ENCODE data around the gene VPS8. TPM values are rescaled to one million over a fixed set of nuclear protein-coding genes. Genes with fewer than 3 reads are reported as not detected.

The VPS8 gene
- total RNA-seq, 4 donors from 2014 or later: 76.5 to 281 (median 163) TPM

- no peak for DNase-seq
- Histone ChIP-seq H3K9me3 (no peaks in the 10 kb centered on the region), H3K27me3 (no peaks in the 10 kb centered on the region), H3K4me1 (no peaks in the 10 kb centered on the region), H3K36me3 (no peaks in the 10 kb centered on the region), H3K4me3 (no peak overlapping the region), H3K27ac (no peak overlapping the region)
- intact Hi-C loops (cut with DNase I; ENCODE audit: low total_unique reads): no loop called here
- TF ChIP-seq, protein P1, sequence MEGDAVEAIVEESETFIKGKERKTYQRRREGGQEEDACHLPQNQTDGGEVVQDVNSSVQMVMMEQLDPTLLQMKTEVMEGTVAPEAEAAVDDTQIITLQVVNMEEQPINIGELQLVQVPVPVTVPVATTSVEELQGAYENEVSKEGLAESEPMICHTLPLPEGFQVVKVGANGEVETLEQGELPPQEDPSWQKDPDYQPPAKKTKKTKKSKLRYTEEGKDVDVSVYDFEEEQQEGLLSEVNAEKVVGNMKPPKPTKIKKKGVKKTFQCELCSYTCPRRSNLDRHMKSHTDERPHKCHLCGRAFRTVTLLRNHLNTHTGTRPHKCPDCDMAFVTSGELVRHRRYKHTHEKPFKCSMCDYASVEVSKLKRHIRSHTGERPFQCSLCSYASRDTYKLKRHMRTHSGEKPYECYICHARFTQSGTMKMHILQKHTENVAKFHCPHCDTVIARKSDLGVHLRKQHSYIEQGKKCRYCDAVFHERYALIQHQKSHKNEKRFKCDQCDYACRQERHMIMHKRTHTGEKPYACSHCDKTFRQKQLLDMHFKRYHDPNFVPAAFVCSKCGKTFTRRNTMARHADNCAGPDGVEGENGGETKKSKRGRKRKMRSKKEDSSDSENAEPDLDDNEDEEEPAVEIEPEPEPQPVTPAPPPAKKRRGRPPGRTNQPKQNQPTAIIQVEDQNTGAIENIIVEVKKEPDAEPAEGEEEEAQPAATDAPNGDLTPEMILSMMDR (IDR thresholded peaks at IDR 0.05): no peak
- TF ChIP-seq POLR2A (IDR thresholded peaks at IDR 0.05): no peak
Measured at GRCh38 chr3:184836090-184836822, 24.3 kb downstream of the VPS8 start.

GRCh38 chr3:184842433-184842832 lies 30.5 kb downstream of the VPS8 start:
- Histone ChIP-seq H3K27ac (no peak overlapping the region), H3K4me1 (no peaks in the 10 kb centered on the region), H3K4me3 (no peak overlapping the region), H3K36me3 (no peaks in the 10 kb centered on the region), H3K27me3 (no peaks in the 10 kb centered on the region), H3K9me3 (no peaks in the 10 kb centered on the region)
- intact Hi-C loops (cut with DNase I; ENCODE audit: low total_unique reads): no loop called here
- TF ChIP-seq POLR2A (IDR thresholded peaks at IDR 0.05): no peak
- TF ChIP-seq, protein P1 (IDR thresholded peaks at IDR 0.05): no peak
- no peak for DNase-seq

DNA sequence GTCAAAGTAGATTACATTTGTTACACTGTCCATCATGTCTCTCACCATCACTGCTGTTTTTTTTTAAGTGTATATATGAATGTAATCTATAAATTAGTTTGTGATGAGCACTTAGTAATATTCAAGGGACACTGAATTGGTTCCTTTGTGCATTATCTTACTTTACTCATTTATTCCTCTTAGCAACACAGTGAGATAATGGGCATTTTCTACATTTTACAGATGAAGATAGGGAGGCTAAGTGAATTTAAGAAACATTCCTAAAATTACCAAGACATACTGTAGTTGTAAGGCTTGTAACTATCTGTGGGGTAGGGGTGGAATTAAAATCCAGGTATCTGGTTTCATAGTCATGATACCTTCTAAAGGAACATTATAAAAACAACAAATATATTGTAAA lies 33.9 kb downstream of the VPS8 start:
- intact Hi-C loops (cut with DNase I; ENCODE audit: low total_unique reads): no loop called here
- TF ChIP-seq, protein P1 (IDR thresholded peaks at IDR 0.05): no peak
- no peak for TF ChIP-seq POLR2A (IDR thresholded peaks at IDR 0.05)
- Histone ChIP-seq H3K4me1 (no peaks in the 10 kb centered on the region), H3K27ac (no peak overlapping the region), H3K4me3 (no peak overlapping the region), H3K9me3 (no peaks in the 10 kb centered on the region), H3K27me3 (no peaks in the 10 kb centered on the region), H3K36me3 (no peaks in the 10 kb centered on the region)
- DNase-seq: no peak

DNA sequence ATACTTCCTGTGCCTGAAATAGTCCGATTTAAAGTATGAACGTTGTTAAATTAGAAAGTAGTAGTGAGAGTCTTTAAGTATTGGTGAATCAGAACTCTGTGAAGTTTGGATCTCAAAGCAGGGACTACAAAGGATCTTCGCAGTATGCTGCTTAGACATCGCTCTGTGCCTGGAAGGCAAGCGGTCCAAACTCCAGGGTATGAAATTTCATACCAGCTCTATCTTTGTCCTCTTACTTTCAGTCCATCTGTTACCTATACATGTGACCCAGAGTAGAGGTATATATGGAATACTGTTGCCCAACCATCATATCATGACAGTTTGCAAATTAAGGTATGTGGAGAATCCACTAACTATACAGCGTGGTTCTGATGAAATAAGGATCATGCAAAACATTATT lies 34.5 kb downstream of the VPS8 start:
- TF ChIP-seq POLR2A (IDR thresholded peaks at IDR 0.05): no peak
- TF ChIP-seq, protein P1 (IDR thresholded peaks at IDR 0.05): no peak
- no peaks in the 10 kb centered on the region for H3K36me3 ChIP-seq
- DNase-seq: no peak
- H3K4me3 ChIP-seq: no peak overlapping the region
- H3K4me1 ChIP-seq: no peaks in the 10 kb centered on the region
- H3K27ac ChIP-seq: no peak overlapping the region
- H3K9me3 ChIP-seq: no peaks in the 10 kb centered on the region
- intact Hi-C loops (cut with DNase I; ENCODE audit: low total_unique reads): no loop called here
- no peaks in the 10 kb centered on the region for H3K27me3 ChIP-seq

- Histone ChIP-seq H3K9me3 (no peaks in the 10 kb centered on the region), H3K36me3 (no peaks in the 10 kb centered on the region), H3K27me3 (no peaks in the 10 kb centered on the region), H3K4me3 (no peak overlapping the region), H3K27ac (no peak overlapping the region), H3K4me1 (no peaks in the 10 kb centered on the region)
- intact Hi-C loops (cut with DNase I; ENCODE audit: low total_unique reads): no loop called here
- DNase-seq: no peak
- TF ChIP-seq POLR2A (IDR thresholded peaks at IDR 0.05): no peak
- TF ChIP-seq, protein P1 (IDR thresholded peaks at IDR 0.05): no peak
Measured at GRCh38 chr3:184848934-184849333, 37.0 kb downstream of the VPS8 start.
